ENCODE results near the gene NPY5R.

The NPY5R gene

GRCh38 chr4:163384926-163385325 lies 41.2 kb downstream of the NPY5R start:
- no peak for DNase-seq (ENCODE audit: low read depth)

- no peak for DNase-seq (ENCODE audit: low read depth)
Observed at GRCh38 chr4:163385466-163385865, 41.8 kb downstream of the NPY5R start.

- DNase-seq (ENCODE audit: low read depth), result no peak
Observed at GRCh38 chr4:163391756-163392155, 48.1 kb downstream of the NPY5R start.

- no peak for DNase-seq (ENCODE audit: low read depth)
Observed at GRCh38 chr4:163392328-163392727, 48.6 kb downstream of the NPY5R start.

GRCh38 chr4:163393471-163393870 lies 49.8 kb downstream of the NPY5R start:
- DNase-seq (ENCODE audit: low read depth), result no peak

GRCh38 chr4:163395055-163395454 lies 51.4 kb downstream of the NPY5R start:
- no peak for DNase-seq (ENCODE audit: low read depth)

GRCh38 chr4:163395758-163396157 lies 52.1 kb downstream of the NPY5R start:
- no peak for DNase-seq (ENCODE audit: low read depth)

GRCh38 chr4:163398238-163398637 lies 54.5 kb downstream of the NPY5R start:
- DNase-seq (ENCODE audit: low read depth), result no peak

- DNase-seq (ENCODE audit: low read depth), result no peak
Observed at GRCh38 chr4:163400911-163401310, 57.2 kb downstream of the NPY5R start.
